ENCODE data around the gene PNPLA3. TPM values are rescaled to one million over a fixed set of nuclear protein-coding genes. Genes with fewer than 3 reads are reported as not detected.
A peak's percentile ranks its signal among the peaks of the same experiment; 100 is the strongest.

PNPLA3 gene
- polyA plus RNA-seq, 1 of the 3 experiments (the other 2 are of a cell fraction) = 3.2 TPM

GRCh38 chr22:43992331-43992821, 68.8 kb downstream of the PNPLA3 start:
- H3K9me2 ChIP-seq = no peaks in the 10 kb centered on the region
- H3K4me3 ChIP-seq (ENCODE audit: low read depth in 2 of 2, low read length in 1 of 2) = no peak overlapping the region
- peak; percentile 33 for DNase-seq
- TF ChIP-seq FOXM1 (IDR thresholded peaks at IDR 0.05; ENCODE audit: low read depth) = no peak
- no peak for TF ChIP-seq EZH2phosphoT487 (IDR thresholded peaks at IDR 0.05; ENCODE audit: borderline replicate concordance, low read depth)
- TF ChIP-seq NFIC (IDR thresholded peaks at IDR 0.05; ENCODE audit: borderline replicate concordance) = no peak
- no peak for TF ChIP-seq SMC3 (IDR thresholded peaks at IDR 0.05; ENCODE audit: low read depth, low read length)
- TF ChIP-seq FOXJ3 (CRISPR knock-in tag; IDR thresholded peaks at IDR 0.05) = no peak
- no peak for TF ChIP-seq EP300 (IDR thresholded peaks at IDR 0.05; ENCODE audit: borderline replicate concordance in 1 of 2, low read depth in 1 of 2, low read length in 1 of 2)
- no peak for TF ChIP-seq YY1 (IDR thresholded peaks at IDR 0.05; ENCODE audit: low read depth)
- TF ChIP-seq ELF1 (IDR thresholded peaks at IDR 0.05) = no peak
- no peak for TF ChIP-seq USF1 (IDR thresholded peaks at IDR 0.05; ENCODE audit: borderline replicate concordance, low read depth)
- no peak for TF ChIP-seq GABPA (IDR thresholded peaks at IDR 0.05; ENCODE audit: low read depth)
- no peak for TF ChIP-seq RFX5 (IDR thresholded peaks at IDR 0.05; ENCODE audit: low read length)
- no peak for TF ChIP-seq SIN3A (IDR thresholded peaks at IDR 0.05; ENCODE audit: borderline replicate concordance, low read depth, low read length)
- TF ChIP-seq USF2 (IDR thresholded peaks at IDR 0.05; ENCODE audit: borderline replicate concordance, low read depth, low read length) = no peak
- TF ChIP-seq CTCF (IDR thresholded peaks at IDR 0.05) = no peak
- no peak for TF ChIP-seq RXRA (IDR thresholded peaks at IDR 0.05; ENCODE audit: borderline replicate concordance, low read depth)
- no peak for TF ChIP-seq CHD2 (IDR thresholded peaks at IDR 0.05; ENCODE audit: low read length, partially characterized antibody)
- TF ChIP-seq MEF2A (IDR thresholded peaks at IDR 0.05; ENCODE audit: borderline replicate concordance, low read depth) = no peak
- H3K4me1 ChIP-seq (ENCODE audit: control insufficient read depth in 1 of 2, insufficient read depth in 2 of 2, low read depth in 1 of 2, low read length in 1 of 2) = peaks cover 0 to 6% of the 10 kb centered on the region in 2 experiments; a peak in 1 of 4 replicates
- no peaks in the 10 kb centered on the region for H3K9me3 ChIP-seq
- 90% methylated on average over 9 of the region's 16 CpGs for WGBS (ENCODE audit: low lambda C conversion rate)
- POLR2A ChIA-PET = no interaction called here
- H3K4me2 ChIP-seq = no peak overlapping the region
- H4K20me1 ChIP-seq (ENCODE audit: insufficient read depth) = peaks cover 4% of the 10 kb centered on the region; the same call in 1 of the 2 replicates
- H3K79me2 ChIP-seq (ENCODE audit: insufficient read depth) = no peaks in the 10 kb centered on the region
- H3F3A ChIP-seq (replicated peaks; ENCODE audit: insufficient read depth) = peaks cover 7% of the 10 kb centered on the region
- peaks cover 47 to 90% of the 10 kb centered on the region in 2 experiments for H3K36me3 ChIP-seq (replicated peaks in 1 of 2; ENCODE audit: control insufficient read depth in 1 of 2, insufficient read depth in 2 of 2, low read length in 1 of 2)
- H2AFZ ChIP-seq (ENCODE audit: low read depth) = no peak overlapping the region
- H3K27ac ChIP-seq (ENCODE audit: low read depth in 2 of 2, low read length in 1 of 2) = no peak overlapping the region
- H3K9ac ChIP-seq = no peak overlapping the region
- CTCF ChIA-PET = interaction anchor here (0.7 to 8.2 kb wide), 40 partner anchors 8 to 693 kb away, joined by 3 to 234 read pairs (median 8); partner anchors contain the start of gene PARVB
- H3K27me3 ChIP-seq (ENCODE audit: insufficient read depth) = no peaks in the 10 kb centered on the region

Measured in SK-N-SH (cell line).